ENCODE results near the gene GRB2.

The GRB2 gene

DNA sequence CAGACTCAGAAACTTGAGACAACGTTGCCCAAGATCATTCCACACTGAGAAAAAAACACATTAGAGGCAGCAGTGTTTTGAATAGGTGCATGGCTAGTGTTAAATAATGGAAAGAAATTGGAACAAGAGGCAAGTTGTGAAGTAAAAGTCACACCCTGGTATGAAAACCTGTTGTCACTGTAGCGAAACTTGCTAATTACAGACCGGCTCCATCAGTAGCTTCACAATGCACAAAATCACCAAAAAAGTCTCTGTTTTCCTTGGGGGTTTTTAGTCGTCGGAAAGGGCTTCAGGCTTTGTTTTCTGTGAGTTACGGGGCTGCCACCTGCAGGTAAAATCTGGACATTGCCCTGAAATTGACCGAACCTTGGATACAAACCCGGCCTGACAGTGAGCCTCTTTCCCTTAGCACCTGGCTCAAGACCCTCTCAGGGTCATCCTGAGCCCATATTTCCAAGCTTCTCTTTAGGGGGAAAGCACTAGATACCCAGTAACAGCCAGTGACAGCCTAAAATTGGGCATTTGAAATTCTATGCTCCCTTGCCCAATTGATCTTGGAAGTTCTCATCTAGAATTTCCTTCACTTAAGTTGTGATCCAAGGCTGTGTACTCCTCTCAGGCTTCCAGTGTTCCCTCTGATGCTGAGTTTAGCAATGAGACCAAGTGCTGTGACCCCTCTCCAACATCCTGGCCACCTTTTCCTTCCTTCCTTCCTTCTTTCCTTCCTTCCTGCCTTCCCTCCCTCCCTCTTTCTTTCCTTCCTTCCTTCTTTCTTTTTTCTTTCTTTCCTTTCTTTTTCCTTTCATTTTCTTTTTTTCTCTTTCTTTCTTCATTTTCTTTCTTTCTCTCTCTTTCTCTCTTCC is 7.2 kb upstream of the GRB2 start:
- DNase-seq: peak in 12 of 14 donors; percentile 6 to 58 (median 26)

DNA sequence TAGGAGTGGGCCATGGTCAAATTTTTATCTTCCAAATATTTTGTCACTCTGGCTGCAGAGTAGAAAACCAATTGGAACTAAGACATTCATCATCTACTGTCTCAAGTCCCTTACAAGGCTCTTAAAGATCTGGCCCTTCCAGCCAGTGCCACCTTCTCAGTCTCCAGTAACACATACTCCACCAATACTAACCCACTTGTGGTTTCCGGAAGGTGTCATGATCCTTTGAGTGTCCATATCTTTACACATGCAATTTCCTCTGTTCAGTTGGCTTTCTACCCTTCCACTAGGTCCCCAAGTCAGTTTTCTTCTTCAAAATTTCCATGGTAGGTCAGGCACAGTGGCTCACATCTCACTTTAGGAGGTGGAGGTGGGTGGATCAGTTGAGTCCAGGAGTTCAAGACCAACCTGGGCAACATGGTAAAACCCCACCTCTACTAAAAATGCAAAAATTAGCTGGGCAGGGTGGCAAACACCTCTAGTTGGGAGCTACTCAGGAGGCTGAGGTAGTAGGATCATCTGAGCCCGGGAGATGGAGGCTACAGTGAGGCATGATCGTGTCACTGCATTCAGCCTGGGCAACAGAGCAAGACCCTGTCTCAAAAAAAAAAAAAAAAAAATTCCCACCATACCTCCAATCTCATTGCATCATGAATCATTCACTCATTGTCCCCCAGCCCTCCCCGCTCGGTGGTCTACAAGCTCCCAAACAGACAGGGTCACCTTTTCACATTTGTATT is 6.0 kb upstream of the GRB2 start:
- DNase-seq: no peak

DNA sequence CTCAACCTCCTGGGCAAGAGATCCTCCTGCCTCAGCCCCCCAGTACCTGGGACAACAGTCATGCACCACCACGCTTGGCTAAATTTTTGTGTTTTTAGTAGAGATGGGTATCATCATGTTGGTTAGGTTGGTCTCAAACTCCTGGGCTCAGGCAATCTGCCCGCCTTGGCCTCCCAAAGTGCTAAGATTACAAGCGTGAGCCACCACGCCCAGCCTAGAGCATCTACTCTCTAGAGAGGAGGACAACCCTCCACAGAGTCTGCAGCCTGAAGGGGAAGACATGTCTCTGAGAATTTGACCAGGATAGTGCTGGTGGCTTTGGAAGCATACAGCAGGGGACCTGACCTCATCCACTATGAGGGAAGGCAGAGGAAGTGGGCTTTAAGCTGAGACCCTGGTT is 4.7 kb upstream of the GRB2 start:
- DNase-seq: no peak

DNA sequence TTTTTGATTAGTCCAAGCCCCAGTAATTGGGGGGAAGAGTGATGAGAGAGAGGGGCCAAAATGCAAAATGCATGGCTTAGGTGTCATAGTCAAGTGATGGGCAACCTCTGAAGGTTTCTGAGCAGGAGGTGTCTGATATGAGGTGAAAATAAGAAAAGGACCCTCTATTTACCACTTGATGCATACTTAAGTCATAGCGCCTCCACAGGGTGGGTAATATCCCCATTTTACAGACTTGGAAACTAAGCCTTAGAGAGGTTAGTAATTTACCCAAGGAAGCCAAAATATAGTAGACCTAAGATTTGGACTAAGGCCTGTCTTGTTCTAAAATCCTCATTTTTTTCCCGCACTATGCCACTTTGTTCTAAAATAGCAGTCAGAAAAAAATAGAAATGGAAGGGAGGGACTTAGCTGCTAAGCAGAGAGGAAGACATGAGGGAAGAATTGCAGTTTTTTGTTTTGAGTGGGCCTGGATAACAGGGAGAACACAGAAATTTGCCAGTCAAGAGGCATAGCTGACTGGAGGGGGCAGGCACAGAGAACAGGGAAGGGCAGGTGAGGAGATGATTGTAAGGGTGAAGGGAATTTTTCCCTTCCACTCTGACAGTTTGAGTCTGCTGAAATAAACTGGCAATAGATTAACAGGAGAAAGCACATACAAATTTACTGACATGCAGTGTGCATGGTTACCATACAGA is 2.3 kb upstream of the GRB2 start:
- no peak for DNase-seq

DNA sequence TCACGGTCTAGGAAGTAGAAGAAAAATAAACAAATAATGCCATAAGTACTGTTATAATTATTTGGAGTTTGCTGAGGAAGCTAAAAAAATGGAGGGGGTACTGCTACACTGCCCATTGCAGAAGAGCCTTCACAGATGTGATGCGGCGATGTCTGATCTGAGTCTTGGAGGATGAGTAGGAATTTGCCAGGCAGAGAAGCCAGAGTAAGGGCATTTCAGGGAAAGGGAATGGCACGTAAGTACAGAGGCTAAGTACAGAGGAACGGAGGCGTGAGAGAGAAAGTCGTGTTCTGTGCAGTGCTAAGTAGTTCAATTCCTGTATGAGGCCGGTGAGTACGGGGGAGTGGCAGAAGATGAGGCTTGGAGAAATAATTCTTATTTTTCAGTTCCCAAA is 741 bp upstream of the GRB2 start:
- DNase-seq: peak in 5 of 14 donors; percentile 21 to 66 (median 45)

DNA sequence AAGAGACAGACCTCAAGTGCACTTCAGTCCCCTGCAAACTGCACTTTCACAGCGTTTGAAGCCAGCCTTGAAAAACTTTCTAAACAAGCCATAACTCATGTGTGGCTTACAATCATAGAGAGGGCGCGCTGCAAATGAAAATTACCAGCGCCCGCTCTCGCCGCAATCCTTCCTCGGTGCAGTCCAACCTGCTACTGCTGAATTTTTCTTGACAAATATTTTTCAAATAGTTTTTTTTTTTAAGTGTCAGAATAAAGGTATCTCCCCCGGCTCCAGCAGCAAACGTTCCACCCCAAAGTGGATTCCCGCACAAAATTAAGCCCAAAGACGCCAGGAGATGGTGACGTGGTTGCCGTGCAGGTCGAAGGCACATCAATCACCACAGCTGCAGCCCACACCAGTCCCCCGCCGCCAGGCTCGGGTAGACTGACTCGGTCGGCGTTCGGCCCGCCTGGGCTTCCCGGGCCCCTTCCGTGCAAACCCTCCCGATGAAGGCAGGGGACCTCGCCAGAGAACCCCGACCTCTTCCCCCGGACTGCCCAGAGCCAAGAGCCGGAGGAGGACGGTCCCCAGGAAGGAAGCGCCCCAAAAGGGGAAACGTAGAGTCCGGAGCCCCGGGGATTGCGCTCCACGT is 630 bp downstream of the GRB2 start:
- peak in 6 of 14 donors; percentile 27 to 67 (median 56) for DNase-seq

DNA sequence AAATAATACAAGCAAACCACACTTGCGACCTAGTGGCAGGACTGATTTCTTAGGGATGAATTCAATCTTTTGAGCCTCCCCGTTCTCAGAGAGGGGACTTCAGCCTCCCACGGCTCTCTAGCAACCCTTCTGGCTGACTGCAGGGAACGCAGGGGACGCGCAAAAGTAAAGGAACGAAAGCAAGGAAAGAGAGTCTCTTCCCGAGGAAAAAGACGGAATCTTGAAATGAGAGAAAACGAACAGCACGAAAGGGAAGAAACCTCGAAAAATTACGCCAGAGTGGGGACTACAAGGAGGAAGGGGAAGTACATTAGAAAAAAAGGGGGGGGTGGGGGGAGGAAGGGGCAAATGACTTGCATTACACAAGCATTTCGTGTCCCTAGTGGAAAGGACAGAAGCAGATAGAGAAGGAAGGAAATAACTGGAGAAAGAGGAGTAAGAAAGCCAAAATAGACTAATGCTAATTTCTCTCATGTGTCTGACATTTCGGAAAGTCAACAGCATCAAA is 1.2 kb downstream of the GRB2 start:
- peak in 12 of 14 donors; percentile 7 to 56 (median 40) for DNase-seq

DNA sequence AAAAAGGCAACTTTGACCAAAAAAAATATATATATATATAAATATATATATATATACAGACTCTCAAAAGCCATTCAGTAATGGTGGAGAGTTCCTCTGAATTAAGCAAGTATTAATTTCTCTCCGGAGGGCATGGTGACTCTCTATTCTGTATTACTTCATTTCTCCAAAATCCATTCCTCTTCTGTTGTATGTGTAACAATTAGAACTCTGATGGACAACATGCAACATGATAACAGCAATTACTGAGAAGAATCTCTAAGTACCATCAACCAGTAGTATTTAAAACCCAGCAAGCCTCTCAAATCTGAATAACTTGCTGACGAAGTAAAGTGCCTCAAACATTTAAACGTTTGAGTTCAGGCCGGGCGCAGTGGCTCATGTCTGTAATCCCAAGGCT is 2.3 kb downstream of the GRB2 start:
- DNase-seq: no peak

DNA sequence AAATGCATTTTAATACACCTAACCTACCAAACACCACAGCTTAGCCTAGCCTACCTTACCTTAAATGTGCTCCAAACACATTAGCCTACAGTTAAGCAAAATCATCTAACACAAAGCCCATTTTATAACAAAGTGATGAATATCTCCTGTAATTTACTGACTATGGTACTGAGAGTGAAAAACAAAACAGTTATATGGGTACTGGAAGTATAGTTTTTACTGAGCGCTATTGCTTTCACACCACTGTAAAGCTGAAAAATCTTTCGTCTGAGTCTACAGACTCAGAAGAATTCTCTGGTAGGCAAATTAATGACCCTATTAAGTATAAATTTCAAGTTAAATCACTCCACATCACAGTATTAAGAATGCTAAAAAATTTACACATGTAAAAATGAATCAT is 3.5 kb downstream of the GRB2 start:
- DNase-seq: no peak

DNA sequence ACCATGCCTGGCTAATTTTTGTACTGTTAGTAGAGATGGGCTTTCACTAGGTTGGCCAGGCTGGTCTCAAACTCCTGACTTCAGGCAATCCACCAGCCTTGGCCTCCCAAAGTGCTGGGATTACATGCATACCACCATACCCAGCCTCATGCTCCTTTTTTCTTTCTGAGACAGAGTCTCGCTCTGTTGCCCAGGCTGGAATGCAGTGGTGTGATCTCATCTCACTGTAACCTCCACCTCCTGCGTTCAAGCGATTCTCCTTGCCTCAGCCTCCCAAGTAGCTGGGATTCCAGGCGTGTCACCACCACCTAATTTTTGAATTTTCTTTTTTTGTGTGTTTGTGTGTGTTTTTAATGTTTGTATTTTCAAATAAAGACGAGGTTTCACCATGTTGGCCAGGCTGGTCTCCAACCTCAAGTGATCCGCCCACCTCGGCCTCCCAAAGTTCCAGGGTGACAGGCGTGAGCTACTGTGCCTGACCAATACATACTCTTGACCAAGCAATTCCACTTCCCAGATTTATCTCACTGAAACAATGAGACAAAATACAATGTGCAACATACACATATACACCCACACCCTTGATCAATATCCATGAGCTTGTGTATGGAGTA is 5.0 kb downstream of the GRB2 start:
- DNase-seq: no peak

DNA sequence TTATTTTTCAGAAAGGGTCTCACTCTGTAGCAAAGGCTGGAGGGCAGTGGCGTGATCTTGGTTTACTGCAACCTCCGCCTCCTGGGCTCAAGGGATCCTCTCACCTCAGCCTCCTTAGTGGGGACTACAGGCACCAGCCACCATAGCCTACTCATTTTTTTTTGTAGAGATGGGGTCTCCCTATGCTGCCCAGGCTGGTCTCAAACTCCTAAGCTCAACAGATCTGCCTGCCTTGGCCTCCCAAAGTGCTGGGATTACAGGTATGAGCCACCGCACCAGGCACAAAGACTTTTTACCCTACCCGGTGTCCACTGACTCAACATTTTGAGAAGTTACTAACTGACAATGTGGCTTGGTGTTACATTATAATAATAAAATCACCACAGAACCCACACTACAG is 7.2 kb downstream of the GRB2 start:
- no peak for DNase-seq

DNA sequence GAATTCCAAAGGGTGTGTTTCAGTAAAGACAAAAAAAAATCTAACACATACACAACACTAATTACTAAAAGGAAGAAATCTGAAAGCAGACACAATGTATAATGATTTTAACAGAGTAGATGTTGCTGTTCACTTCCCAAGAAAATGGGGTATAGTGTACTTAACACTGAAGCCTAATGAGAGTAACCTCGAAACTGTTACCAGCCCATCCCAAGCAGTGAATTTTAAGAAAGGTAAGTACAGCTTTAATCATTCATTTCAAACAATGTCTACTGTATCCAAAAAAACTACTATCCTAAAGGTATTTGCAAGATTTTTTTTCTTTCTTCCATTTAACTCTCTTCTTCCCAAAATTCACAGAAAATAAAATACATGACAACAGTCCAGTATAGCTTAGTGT is 8.3 kb downstream of the GRB2 start:
- DNase-seq: no peak

DNA sequence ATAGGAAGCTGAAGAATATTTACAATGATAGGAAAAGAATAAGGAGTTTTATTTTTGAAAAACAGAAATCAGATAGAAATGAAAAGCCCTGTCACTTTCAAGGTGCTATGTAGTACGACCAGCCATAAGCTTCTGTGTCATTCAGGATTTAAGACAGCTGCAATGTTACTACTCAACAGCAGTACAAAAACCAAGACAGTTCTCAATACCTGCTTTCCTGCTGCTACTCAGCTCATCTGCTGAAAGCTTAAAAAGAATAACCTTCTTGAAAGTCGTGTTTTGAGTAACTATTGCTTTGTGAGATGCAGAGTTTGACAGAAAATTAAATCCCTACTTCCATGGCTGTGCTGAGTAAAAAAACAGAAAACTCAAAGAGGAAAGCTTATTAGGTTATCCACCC is 8.7 kb downstream of the GRB2 start:
- DNase-seq: no peak

DNA sequence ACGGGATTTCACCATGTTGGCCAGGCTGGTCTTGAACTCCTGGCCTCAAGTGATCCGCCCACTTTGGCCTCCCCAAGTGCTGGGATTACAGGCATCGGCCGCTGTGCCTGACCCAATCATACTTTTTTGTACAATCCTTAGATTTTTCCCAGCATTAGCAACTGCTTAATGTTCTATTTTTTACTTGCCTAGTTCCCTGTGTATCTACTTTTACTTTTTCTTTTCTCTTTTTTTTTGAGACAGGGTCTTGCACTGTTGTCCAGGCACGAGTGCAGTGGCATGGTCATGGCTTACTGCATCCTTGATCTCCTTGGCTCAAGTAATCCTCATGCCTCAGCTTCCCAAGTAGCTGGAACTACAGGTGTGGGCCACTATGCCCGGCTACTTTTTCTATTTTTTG is 9.5 kb downstream of the GRB2 start:
- DNase-seq: no peak

DNA sequence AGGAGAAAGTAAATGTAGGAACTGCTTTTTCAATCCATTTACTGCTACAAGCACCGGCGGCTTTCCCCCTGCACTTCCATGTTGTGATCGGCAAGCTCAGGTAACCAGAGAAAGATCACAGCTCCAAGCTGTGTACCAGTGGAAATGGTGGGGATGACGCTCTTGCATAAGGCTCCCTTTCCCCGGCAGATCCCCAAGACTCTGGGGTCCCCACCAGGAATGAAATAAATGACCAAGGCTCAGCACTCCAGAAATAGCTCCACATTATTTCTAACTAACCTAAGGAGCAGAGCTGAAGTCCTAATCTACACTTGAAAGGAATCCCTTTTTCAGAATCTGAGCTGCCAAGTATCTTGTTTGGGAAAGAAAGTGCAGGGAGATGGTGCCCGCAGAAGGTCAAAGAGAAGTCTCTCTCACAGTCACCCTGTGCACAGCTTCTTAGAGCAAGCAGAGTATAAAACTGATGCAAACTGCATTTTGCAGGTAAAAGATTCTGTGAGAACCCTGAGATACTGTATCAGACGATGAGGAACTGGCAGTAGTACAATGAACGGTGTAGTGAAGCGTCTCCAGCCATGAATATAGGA is 11.1 kb downstream of the GRB2 start:
- DNase-seq: no peak

DNA sequence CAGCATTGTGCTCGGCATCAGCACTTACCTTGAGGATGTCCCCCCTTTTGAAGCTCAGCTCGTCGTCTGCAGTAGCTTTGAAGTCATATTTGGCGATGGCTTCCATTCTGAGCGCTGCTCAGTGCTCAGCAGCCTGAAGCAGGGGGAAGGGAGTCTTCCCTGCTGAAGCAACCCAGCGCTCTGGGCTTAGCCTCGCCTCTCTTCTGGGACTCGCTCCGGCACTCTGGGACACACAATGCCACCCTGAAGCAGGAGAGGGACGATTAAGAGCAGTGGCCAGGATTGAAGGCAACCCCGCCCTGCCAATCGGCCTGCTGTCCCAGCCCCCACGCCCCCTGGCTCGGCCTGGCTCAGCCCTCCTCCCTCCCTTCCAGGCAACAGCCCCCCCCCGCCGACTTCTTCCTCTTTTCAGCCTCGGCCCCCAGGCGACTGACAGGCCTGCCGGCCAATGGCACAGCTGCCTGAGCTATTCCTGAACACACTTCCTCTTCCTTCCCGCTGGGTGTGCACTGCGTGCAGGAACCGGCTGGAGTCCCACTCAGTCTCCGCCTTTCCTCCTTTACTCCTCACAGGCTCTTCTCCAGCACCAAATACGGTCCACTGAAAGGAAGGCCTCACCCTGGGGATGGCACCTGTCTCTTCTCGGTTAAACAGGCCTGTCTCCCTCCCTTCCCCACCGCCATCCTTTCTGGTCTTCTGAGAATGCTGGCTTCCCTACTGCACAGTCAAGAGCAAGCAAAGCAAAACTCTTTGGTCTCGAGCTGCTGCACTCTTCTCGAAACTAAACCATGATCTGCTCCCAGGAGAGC is 11.8 kb downstream of the GRB2 start:
- DNase-seq: peak; percentile 78 to 99 (median 96)

DNA sequence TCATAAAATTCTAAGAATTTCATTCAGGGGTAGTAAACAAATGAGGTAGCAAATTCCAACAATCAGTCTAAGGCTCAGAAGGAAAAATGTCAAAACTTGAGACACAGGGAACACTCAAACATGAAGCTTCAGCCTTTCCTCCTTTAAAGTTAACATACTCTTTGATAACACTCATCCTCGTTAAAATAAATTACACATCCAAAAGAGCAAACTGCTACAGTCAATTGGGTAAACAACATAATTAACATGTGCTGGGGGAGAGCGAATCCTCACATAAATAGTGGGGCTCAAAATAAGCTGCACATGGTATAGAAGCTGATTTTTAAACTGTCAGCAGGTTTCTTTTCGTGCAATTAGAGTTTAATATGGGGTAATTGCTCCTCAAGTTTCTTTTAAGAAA is 12.9 kb downstream of the GRB2 start:
- no peak for DNase-seq

DNA sequence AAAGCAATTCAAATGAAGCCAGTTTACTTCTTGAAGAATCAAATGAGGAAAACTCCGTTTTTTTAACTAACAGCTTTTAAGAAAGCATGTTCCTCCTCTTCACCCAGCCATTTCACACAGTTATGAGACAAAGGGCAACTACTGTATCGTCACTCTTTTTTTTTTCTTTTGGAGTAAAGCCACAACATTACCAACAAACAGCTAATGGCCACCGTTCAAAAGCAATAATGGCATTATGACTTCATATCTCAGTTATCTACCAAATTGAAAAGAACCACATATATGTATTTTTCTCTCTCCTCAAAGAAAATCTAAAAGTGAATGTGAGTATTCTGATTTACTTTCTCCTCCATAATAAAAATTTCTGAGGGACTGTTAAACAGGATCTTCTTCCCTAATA is 14.5 kb downstream of the GRB2 start:
- DNase-seq: no peak

DNA sequence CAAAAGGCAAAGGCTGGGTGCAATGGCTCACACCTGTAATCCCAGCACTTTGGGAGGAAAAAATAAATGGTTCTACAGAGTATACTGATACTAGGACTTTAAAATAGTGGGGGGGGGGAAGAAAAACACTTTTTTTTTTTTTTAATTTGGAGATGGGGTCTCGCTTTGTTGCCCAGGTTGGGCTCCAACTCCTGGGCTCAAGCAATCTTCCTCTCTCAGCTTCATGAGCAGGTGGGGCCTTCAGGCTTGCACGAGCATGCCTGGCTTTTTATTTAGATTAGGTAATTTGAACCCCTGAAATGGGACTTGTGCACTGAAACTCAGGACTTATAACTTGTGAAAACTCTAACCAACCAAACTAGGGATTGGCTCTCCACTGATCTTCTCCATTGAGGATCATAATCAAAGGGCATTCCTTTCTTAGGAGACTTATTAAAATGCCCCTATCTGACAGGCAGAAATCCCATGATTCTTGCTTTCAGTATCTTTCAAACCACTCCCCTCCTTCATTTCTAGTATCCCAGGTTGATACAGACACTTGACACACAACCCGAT is 16.9 kb downstream of the GRB2 start:
- no peak for DNase-seq

DNA sequence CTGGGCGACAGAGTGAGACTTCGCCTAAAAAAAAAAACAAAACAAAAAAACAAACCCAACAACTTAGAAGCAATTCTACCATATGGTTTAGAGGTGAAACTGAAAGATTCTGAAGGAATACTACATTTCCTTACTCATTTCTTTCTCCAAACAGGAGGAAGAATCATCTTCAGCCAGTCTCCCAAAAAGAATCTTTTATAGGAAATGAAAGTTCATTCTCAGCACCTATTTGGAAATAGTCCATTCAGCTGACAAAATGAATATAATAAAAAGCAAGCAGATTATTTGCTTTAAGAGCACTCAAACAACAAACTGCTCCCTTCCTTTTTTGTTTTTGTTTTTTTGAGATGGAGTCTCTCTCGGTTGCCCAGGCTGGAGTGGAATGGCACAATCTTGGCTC is 17.7 kb downstream of the GRB2 start:
- DNase-seq: no peak

DNA sequence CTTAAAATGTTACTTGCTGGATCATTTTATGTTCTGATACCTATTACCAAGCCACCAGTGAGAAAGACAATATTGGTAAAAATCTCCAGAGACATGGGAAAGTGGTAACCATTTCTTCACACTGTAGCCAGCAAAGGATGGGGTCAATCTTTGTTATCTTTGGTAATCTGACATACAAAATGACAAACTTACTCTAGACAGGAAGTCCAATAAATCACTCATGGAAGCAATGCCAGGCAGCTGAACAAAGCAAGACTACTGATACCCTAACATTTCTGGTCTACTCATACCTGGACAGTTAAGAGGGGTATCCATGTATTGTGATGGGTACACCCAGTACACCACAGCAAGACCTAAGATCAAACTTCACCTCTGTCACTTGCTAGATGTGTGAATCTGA is 19.0 kb downstream of the GRB2 start:
- DNase-seq: no peak
